GM06990 (cell line): ENCODE results near the gene GABRG3.

Source experiments
- DNase-seq: peaks from one replicate; pipeline ENCODE4 v3.0.0-alpha.2; 2011; ENCODE audit not compliant: insufficient read length; ENCODE audit errors: extremely low read depth
- H3K27me3 ChIP-seq: replicated peaks from 2 replicates; pipeline ENCODE4 v1.6.0; 2011; ENCODE audit warnings: low read length; ENCODE audit not compliant: control insufficient read depth, insufficient read depth
- H3K36me3 ChIP-seq: 2 replicates; pipeline ENCODE4 v1.5.1; 2011; ENCODE audit warnings: low read length; ENCODE audit not compliant: control insufficient read depth, insufficient read depth
- H3K4me3 ChIP-seq: replicated peaks from 2 replicates; pipeline ENCODE4 v1.5.1; 2011; ENCODE audit warnings: low read depth, mild to moderate bottlenecking, control low read depth, low read length
- CTCF ChIP-seq: IDR thresholded peaks from 2 replicates; pipeline ENCODE4 v1.5.1; 2011; ENCODE audit warnings: low read length, control low read depth, mild to moderate bottlenecking, inconsistent platforms; ENCODE audit not compliant: insufficient read depth, poor library complexity, severe bottlenecking

GABRG3 gene

GRCh38 chr15:27042646-27043045, 71.7 kb downstream of the GABRG3 start:
- H3K36me3 ChIP-seq: no peaks in the 10 kb centered on the region
- no peak for TF ChIP-seq CTCF
- no peak overlapping the region for H3K4me3 ChIP-seq
- DNase-seq: no peak
- H3K27me3 ChIP-seq: no peaks in the 10 kb centered on the region

- Histone ChIP-seq H3K36me3 (no peaks in the 10 kb centered on the region), H3K27me3 (no peaks in the 10 kb centered on the region), H3K4me3 (no peak overlapping the region)
- no peak for TF ChIP-seq CTCF
- no peak for DNase-seq
Observed at GRCh38 chr15:27043770-27044169, 72.8 kb downstream of the GABRG3 start.

GRCh38 chr15:27045796-27046195, 74.8 kb downstream of the GABRG3 start:
- H3K27me3 ChIP-seq: no peaks in the 10 kb centered on the region
- no peak overlapping the region for H3K4me3 ChIP-seq
- H3K36me3 ChIP-seq: no peaks in the 10 kb centered on the region
- no peak for DNase-seq
- TF ChIP-seq CTCF: no peak

- TF ChIP-seq CTCF: no peak
- no peak overlapping the region for H3K4me3 ChIP-seq
- H3K27me3 ChIP-seq: no peaks in the 10 kb centered on the region
- no peak for DNase-seq
- H3K36me3 ChIP-seq: no peaks in the 10 kb centered on the region
Observed at GRCh38 chr15:27046880-27047279, 75.9 kb downstream of the GABRG3 start.

GRCh38 chr15:27050163-27050562, 79.2 kb downstream of the GABRG3 start:
- H3K4me3 ChIP-seq: no peak overlapping the region
- no peaks in the 10 kb centered on the region for H3K27me3 ChIP-seq
- TF ChIP-seq CTCF: no peak
- no peaks in the 10 kb centered on the region for H3K36me3 ChIP-seq
- DNase-seq: no peak

GRCh38 chr15:27054426-27054825, 83.4 kb downstream of the GABRG3 start:
- DNase-seq: no peak
- H3K27me3 ChIP-seq: no peaks in the 10 kb centered on the region
- no peak for TF ChIP-seq CTCF
- no peaks in the 10 kb centered on the region for H3K36me3 ChIP-seq
- H3K4me3 ChIP-seq: no peak overlapping the region
